SK-N-SH (cell line): ENCODE results near the gene GLT8D1. TPM values are rescaled to one million over a fixed set of nuclear protein-coding genes. Genes with fewer than 3 reads are reported as not detected.
A peak's percentile ranks its signal among the peaks of the same experiment; 100 is the strongest.

Experiments
- CTCF ChIA-PET: fragments of 300-600, 350-600 bp; formaldehyde crosslinking; extraction: SDS; loops from one replicate; lab custom pipeline; 2021; lab: Yijun Ruan, JAX
- POLR2A ChIA-PET: fragments of 350-600 bp; sonication (Branson Sonifier 250); formaldehyde crosslinking; extraction: SDS; loops from one replicate; lab custom pipeline; 2020; ENCODE audit warnings: antibody characterized with exemption, inconsistent platforms; lab: Yijun Ruan, JAX
- DNase-seq: peaks from one replicate; pipeline ENCODE4 v3.0.0; 2012
- H2AFZ ChIP-seq: fragments of 200-600 bp; sonication (generic); 2 replicates; pipeline ENCODE4 v1.8.1; 2016; ENCODE audit warnings: antibody characterized with exemption, mild to moderate bottlenecking, low read depth
- H3F3A ChIP-seq: fragments of 200-600 bp; sonication (generic); replicated peaks from 2 replicates; pipeline ENCODE3; 2016; ENCODE audit warnings: antibody characterized with exemption, mild to moderate bottlenecking; ENCODE audit not compliant: insufficient read depth
- H3K27ac ChIP-seq, 2 experiments: fragments of 200-500 bp in 1 of 2; fragments of 200-600 bp in 1 of 2; sonication (Bioruptor generic) in 1 of 2; sonication (generic), shearing (Covaris generic) in 1 of 2; 2 replicates each; pipeline versions ENCODE4 v1.5.1 to v1.6.1; 2014 to 2016; ENCODE audit warnings: low read depth in 2 of 2, inconsistent platforms in 1 of 2, low read length in 1 of 2, mild to moderate bottlenecking in 1 of 2, mixed read lengths in 1 of 2
- H3K27me3 ChIP-seq: fragments of 200-600 bp; sonication (generic), shearing (Covaris generic); 2 replicates; pipeline ENCODE4 v1.6.1; 2016; ENCODE audit warnings: mixed run types; ENCODE audit not compliant: insufficient read depth
- H3K36me3 ChIP-seq, 2 experiments: fragments of 200-500 bp in 1 of 2; fragments of 200-600 bp in 1 of 2; sonication (Bioruptor generic) in 1 of 2; sonication (generic) in 1 of 2; replicated peaks in 1 of 2; 2 replicates each; pipeline versions ENCODE3 to v1.5.1; 2014 to 2016; ENCODE audit warnings: low read length in 1 of 2, mild to moderate bottlenecking in 1 of 2; ENCODE audit not compliant: insufficient read depth in 2 of 2, control insufficient read depth in 1 of 2
- H3K4me1 ChIP-seq, 2 experiments: fragments of 200-500 bp in 1 of 2; fragments of 200-600 bp in 1 of 2; sonication (Bioruptor generic) in 1 of 2; sonication (generic), shearing (Covaris generic) in 1 of 2; 2 replicates each; pipeline versions ENCODE4 v1.5.1 to v1.6.1; 2014 to 2016; ENCODE audit warnings: low read depth in 1 of 2, low read length in 1 of 2, mixed run types in 1 of 2; ENCODE audit not compliant: insufficient read depth in 2 of 2, control insufficient read depth in 1 of 2
- H3K4me2 ChIP-seq: fragments of 200-600 bp; sonication (generic), shearing (Covaris generic); 2 replicates; pipeline ENCODE4 v1.6.1; 2017; ENCODE audit warnings: mixed run types
- H3K4me3 ChIP-seq, 2 experiments: fragments of 200-500 bp in 1 of 2; fragments of 200-600 bp in 1 of 2; sonication (Bioruptor generic) in 1 of 2; sonication (generic), shearing (Covaris generic) in 1 of 2; 2 replicates each; pipeline versions ENCODE4 v1.5.1 to v1.8.1; 2014 to 2016; ENCODE audit warnings: low read depth in 2 of 2, inconsistent platforms in 1 of 2, low read length in 1 of 2, mild to moderate bottlenecking in 1 of 2, mixed read lengths in 1 of 2, moderate library complexity in 1 of 2
- H3K79me2 ChIP-seq: fragments of 200-600 bp; sonication (generic); 2 replicates; pipeline ENCODE4 v1.8.1; 2017; ENCODE audit warnings: mild to moderate bottlenecking; ENCODE audit not compliant: insufficient read depth
- H3K9ac ChIP-seq: fragments of 200-600 bp; sonication (generic); 2 replicates; pipeline ENCODE4 v1.6.1; 2017; ENCODE audit warnings: mixed run types
- H3K9me2 ChIP-seq: fragments of 200-600 bp; sonication (generic); 2 replicates; pipeline ENCODE4 v1.6.1; 2017; ENCODE audit warnings: mixed run types
- H3K9me3 ChIP-seq: fragments of 200-600 bp; sonication (generic); 2 replicates; pipeline ENCODE4 v1.6.1; 2017; ENCODE audit warnings: mixed run types, mild to moderate bottlenecking, moderate library complexity
- H4K20me1 ChIP-seq: fragments of 200-600 bp; sonication (generic); 2 replicates; pipeline ENCODE4 v1.6.1; 2017; ENCODE audit warnings: mild to moderate bottlenecking, mixed run types; ENCODE audit not compliant: insufficient read depth
- CHD2 ChIP-seq: fragments of 150-350 bp; IDR thresholded peaks from 2 replicates; pipeline ENCODE4 v1.6.1; 2018; ENCODE audit warnings: low read length; ENCODE audit not compliant: partially characterized antibody
- CTCF ChIP-seq: fragments of 200-600 bp; sonication (generic); IDR thresholded peaks from 2 replicates; pipeline ENCODE4 v1.6.1; 2017; ENCODE audit warnings: antibody characterized with exemption, mild to moderate bottlenecking, moderate library complexity
- FOSL2 ChIP-seq: IDR thresholded peaks from 2 replicates; pipeline ENCODE4 v1.4.0; 2012; ENCODE audit warnings: low read depth, mild to moderate bottlenecking, moderate library complexity, borderline replicate concordance
- FOXM1 ChIP-seq: IDR thresholded peaks from 2 replicates; pipeline ENCODE4 v1.4.0; 2012; ENCODE audit warnings: low read depth, mild to moderate bottlenecking
- JUND ChIP-seq: IDR thresholded peaks from 2 replicates; pipeline ENCODE4 v1.4.0; 2012
- NRF1 ChIP-seq: IDR thresholded peaks from 2 replicates; pipeline ENCODE4 v1.6.1; 2012; ENCODE audit warnings: low read depth, mild to moderate bottlenecking, low read length
- POLR2AphosphoS5 ChIP-seq: IDR thresholded peaks from 2 replicates; pipeline ENCODE4 v1.6.1; 2012; ENCODE audit warnings: low read depth, low read length
- RAD21 ChIP-seq: IDR thresholded peaks from 2 replicates; pipeline ENCODE4 v1.6.1; 2012; ENCODE audit warnings: mild to moderate bottlenecking, low read length
- RFX5 ChIP-seq: IDR thresholded peaks from 2 replicates; pipeline ENCODE4 v1.6.1; 2012; ENCODE audit warnings: mild to moderate bottlenecking, improper control_type of control experiment, low read length
- RXRA ChIP-seq: IDR thresholded peaks from 2 replicates; pipeline ENCODE4 v1.4.0; 2012; ENCODE audit warnings: low read depth, mild to moderate bottlenecking, borderline replicate concordance
- TAF1 ChIP-seq: IDR thresholded peaks from 2 replicates; pipeline ENCODE4 v1.6.1; 2012; ENCODE audit warnings: low read depth, mild to moderate bottlenecking, low read length, moderate library complexity, borderline replicate concordance
- TCF12 ChIP-seq: IDR thresholded peaks from 2 replicates; pipeline ENCODE4 v1.4.0; 2012
- TEAD4 ChIP-seq: IDR thresholded peaks from 2 replicates; pipeline ENCODE4 v1.4.0; 2012; ENCODE audit warnings: mild to moderate bottlenecking, borderline replicate concordance; ENCODE audit not compliant: insufficient read depth
- WGBS: methylation state at CpG from one replicate; pipeline ENCODE4 v1.1.6; 2017; ENCODE audit warnings: low lambda C conversion rate; 5-methylcytosine and 5-hydroxymethylcytosine counted together
- polyA plus RNA-seq, 3 experiments: library from polyadenylated mRNA; depleted of rRNA; stranded (reverse); fragments of >200 nt; gene quantifications; 2 replicates each; pipeline ENCODE4 v1.2.3, GENCODE V29; 2012
- TF ChIP-seq, protein P1 (sequence below): fragments of 150-350 bp; IDR thresholded peaks from 2 replicates; pipeline ENCODE4 v1.6.1; 2017; ENCODE audit warnings: antibody characterized with exemption, low read length, low read depth, borderline replicate concordance
- TF ChIP-seq, protein P2 (sequence below): fragments of 150-350 bp; IDR thresholded peaks from 2 replicates; pipeline ENCODE4 v1.6.1; 2016; ENCODE audit warnings: mild to moderate bottlenecking, low read depth, low read length
- TF ChIP-seq, protein P3 (sequence below): IDR thresholded peaks from 2 replicates; pipeline ENCODE4 v1.4.0; 2012; ENCODE audit warnings: low read depth
- TF ChIP-seq, protein P4 (sequence below): IDR thresholded peaks from 2 replicates; pipeline ENCODE4 v1.6.1; 2012; ENCODE audit warnings: mild to moderate bottlenecking, low read depth, low read length, moderate library complexity

Gene GLT8D1
- polyA plus RNA-seq, 1 of the 3 experiments (the other 2 are of a cell fraction): 102 TPM

DNA sequence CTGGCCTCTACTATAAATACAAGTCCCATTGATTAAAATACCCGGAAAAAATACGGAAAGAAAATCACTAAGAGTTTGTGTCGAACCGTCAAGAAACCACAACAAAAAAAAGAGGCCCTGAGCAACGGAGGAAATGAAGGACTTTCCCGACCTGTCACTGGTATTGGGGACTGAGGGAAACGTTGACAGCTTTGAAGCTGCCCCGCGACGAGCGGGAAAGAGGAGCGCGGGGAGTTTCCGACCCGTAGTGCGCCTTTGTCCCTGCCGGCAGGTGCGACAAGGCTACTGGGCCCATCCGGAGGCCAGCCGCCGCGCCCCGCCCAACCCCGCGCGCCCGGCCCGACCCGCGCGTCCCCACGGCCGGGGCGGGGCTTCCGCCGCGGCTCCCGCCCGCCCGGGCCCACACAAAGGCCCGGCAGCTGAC, 20.3 kb downstream of the GLT8D1 start (continued):
- no peak for TF ChIP-seq TAF1
- no peak for TF ChIP-seq JUND
- TF ChIP-seq CTCF: no peak
- TF ChIP-seq, protein P1, sequence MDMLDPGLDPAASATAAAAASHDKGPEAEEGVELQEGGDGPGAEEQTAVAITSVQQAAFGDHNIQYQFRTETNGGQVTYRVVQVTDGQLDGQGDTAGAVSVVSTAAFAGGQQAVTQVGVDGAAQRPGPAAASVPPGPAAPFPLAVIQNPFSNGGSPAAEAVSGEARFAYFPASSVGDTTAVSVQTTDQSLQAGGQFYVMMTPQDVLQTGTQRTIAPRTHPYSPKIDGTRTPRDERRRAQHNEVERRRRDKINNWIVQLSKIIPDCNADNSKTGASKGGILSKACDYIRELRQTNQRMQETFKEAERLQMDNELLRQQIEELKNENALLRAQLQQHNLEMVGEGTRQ: no peak
- no peak for TF ChIP-seq FOXM1
- TF ChIP-seq, protein P2, sequence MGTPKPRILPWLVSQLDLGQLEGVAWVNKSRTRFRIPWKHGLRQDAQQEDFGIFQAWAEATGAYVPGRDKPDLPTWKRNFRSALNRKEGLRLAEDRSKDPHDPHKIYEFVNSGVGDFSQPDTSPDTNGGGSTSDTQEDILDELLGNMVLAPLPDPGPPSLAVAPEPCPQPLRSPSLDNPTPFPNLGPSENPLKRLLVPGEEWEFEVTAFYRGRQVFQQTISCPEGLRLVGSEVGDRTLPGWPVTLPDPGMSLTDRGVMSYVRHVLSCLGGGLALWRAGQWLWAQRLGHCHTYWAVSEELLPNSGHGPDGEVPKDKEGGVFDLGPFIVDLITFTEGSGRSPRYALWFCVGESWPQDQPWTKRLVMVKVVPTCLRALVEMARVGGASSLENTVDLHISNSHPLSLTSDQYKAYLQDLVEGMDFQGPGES: no peak
- peak; percentile 3 for TF ChIP-seq CHD2
- TF ChIP-seq, all 33 proteins: peak for 3

DNA sequence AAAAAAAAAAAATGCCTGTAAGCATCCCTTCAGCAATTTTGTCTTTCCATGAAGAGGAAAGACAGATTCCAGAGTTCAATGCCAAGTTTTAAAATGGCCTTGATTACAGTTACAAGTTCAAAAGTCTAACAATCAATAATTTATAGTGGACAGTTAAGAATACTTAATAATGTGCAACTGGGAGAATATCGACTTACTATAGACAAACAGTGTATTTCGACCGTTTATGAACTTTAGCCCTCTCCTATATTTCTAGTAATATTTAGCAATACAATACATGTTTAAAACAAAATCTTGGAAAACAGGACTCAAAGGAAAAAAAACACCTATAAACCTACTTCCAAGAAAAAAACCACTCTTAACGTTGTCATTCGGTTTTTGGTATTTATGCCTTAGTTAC, 21.4 kb downstream of the GLT8D1 start:
- DNase-seq: no peak
- Histone ChIP-seq H2AFZ (no peak overlapping the region; the same call in 1 of the 2 replicates), H3K9ac (peak overlapping the region; percentile 96), H3K36me3 (peaks cover 41 to 46% of the 10 kb centered on the region in 2 experiments), H4K20me1 (no peaks in the 10 kb centered on the region), H3K4me1 (peaks cover 0 to 13% of the 10 kb centered on the region in 2 experiments; a peak in 2 of 4 replicates), H3K27me3 (no peaks in the 10 kb centered on the region)
- POLR2A ChIA-PET: interaction anchor here (0.7 kb wide), 1 partner anchor 211 kb away, joined by 3 read pairs; no protein-coding TSS in a partner anchor
- 46% methylated on average over 5 of the region's 5 CpGs for WGBS
- TF ChIP-seq RAD21: no peak
- TF ChIP-seq RFX5: no peak
- TF ChIP-seq NRF1: no peak
- TF ChIP-seq, protein P3, sequence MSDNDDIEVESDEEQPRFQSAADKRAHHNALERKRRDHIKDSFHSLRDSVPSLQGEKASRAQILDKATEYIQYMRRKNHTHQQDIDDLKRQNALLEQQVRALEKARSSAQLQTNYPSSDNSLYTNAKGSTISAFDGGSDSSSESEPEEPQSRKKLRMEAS: no peak
- TF ChIP-seq, protein P4, sequence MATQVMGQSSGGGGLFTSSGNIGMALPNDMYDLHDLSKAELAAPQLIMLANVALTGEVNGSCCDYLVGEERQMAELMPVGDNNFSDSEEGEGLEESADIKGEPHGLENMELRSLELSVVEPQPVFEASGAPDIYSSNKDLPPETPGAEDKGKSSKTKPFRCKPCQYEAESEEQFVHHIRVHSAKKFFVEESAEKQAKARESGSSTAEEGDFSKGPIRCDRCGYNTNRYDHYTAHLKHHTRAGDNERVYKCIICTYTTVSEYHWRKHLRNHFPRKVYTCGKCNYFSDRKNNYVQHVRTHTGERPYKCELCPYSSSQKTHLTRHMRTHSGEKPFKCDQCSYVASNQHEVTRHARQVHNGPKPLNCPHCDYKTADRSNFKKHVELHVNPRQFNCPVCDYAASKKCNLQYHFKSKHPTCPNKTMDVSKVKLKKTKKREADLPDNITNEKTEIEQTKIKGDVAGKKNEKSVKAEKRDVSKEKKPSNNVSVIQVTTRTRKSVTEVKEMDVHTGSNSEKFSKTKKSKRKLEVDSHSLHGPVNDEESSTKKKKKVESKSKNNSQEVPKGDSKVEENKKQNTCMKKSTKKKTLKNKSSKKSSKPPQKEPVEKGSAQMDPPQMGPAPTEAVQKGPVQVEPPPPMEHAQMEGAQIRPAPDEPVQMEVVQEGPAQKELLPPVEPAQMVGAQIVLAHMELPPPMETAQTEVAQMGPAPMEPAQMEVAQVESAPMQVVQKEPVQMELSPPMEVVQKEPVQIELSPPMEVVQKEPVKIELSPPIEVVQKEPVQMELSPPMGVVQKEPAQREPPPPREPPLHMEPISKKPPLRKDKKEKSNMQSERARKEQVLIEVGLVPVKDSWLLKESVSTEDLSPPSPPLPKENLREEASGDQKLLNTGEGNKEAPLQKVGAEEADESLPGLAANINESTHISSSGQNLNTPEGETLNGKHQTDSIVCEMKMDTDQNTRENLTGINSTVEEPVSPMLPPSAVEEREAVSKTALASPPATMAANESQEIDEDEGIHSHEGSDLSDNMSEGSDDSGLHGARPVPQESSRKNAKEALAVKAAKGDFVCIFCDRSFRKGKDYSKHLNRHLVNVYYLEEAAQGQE: no peak
- TF ChIP-seq, protein P1: no peak
- TF ChIP-seq POLR2AphosphoS5: no peak
- TF ChIP-seq TEAD4: no peak
- no peak for TF ChIP-seq RXRA
- TF ChIP-seq, protein P2: no peak
- no peak for TF ChIP-seq FOSL2
- no peak for TF ChIP-seq TCF12
- no peak for TF ChIP-seq TAF1
- TF ChIP-seq CHD2: no peak
- TF ChIP-seq, all 33 proteins: peak for 0
- Histone ChIP-seq H3F3A (peaks cover 9% of the 10 kb centered on the region), H3K4me2 (peak overlapping the region; percentile 80), H3K4me3 (peak overlapping the region; percentile 88 to 95; a peak in 3 of 4 replicates), H3K27ac (peak overlapping the region; percentile 86 to 87), H3K9me3 (no peaks in the 10 kb centered on the region), H3K9me2 (no peaks in the 10 kb centered on the region), H3K79me2 (peaks cover 96% of the 10 kb centered on the region)
- CTCF ChIA-PET: no interaction called here
